Spleen (tissue), 7 donors: ENCODE results near the gene MELTF.

Source experiments
- POLR2A ChIP-seq, 3 donors: fragments of 450-650 bp; IDR thresholded peaks; one replicate each; pipeline ENCODE4 v1.5.1; 2017; ENCODE audit warnings: antibody characterized with exemption in 3 of 3, mild to moderate bottlenecking in 1 of 3
- TF ChIP-seq, protein P1 (sequence below), 11 experiments: fragments of 200-600 bp in 7 of 11; fragments of 450-650 bp in 4 of 11; sonication (generic) in 4 of 11; IDR thresholded peaks in 8 of 11; conservative IDR thresholded peaks in 3 of 11; 1 replicate in 7 of 11; 2 replicates in 4 of 11; pipeline versions ENCODE4 v1.4.0 to v1.8.0; 2016 to 2021; ENCODE audit warnings: antibody characterized with exemption in 11 of 11, inconsistent platforms in 4 of 11, mild to moderate bottlenecking in 1 of 11
- donor health status: DM: no; HTN: no; CAD: no; lungs with moderate emphysema.
- donor health status: DM: no; HTN: no; CAD: no.
- donor health status: DM: no; HTN: no; CAD: no.

DNA sequence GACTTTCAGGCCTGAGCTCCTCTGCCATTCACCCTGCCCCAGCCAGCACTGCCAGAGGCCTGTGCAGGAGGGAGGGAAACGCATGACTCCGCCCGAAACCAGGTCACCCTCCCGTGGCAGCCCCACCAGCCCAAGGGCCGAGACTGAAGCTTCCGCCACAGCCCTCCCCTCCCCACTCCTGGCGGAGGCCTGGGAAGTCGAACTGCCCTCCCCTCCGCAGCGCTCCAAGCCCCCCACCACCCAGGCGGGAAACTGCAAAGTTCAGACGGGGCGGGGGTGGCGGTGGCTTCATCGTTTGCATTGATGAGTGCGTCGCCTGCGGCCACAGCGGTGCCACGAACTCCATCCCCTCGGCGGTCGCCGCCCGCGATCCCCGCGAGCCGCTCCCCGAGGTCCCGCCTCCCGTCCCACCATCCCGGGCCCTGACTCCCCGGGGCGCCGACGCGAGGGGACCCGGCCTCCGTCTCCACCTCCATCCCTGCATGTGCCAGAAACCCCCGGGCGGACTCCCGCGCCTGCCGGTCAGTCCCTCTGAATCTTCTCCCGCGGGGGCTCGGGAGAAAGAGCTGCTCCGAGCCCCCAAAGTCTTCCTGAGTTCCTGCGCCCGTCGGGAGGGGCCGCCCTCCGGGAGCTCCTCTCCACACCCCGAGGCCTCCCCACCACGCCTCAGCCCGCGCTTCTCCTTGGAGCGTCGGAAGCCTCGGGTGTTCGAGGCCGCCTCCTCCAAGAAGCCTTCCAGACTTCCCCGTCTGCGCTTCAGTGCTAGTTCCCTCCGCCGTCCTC, 698 bp downstream of the MELTF start:
- TF ChIP-seq, protein P1, sequence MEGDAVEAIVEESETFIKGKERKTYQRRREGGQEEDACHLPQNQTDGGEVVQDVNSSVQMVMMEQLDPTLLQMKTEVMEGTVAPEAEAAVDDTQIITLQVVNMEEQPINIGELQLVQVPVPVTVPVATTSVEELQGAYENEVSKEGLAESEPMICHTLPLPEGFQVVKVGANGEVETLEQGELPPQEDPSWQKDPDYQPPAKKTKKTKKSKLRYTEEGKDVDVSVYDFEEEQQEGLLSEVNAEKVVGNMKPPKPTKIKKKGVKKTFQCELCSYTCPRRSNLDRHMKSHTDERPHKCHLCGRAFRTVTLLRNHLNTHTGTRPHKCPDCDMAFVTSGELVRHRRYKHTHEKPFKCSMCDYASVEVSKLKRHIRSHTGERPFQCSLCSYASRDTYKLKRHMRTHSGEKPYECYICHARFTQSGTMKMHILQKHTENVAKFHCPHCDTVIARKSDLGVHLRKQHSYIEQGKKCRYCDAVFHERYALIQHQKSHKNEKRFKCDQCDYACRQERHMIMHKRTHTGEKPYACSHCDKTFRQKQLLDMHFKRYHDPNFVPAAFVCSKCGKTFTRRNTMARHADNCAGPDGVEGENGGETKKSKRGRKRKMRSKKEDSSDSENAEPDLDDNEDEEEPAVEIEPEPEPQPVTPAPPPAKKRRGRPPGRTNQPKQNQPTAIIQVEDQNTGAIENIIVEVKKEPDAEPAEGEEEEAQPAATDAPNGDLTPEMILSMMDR (IDR thresholded peaks at IDR 0.05 in 8 of 11, conservative IDR thresholded peaks at IDR 0.05 in 3 of 11) = no peak
- no peak for TF ChIP-seq POLR2A (IDR thresholded peaks at IDR 0.05)
